ENCODE data around the gene MIX23.
A peak's percentile ranks its signal among the peaks of the same experiment; 100 is the strongest.
"Not testable (repeated sequence)": the region's sequence is repeated elsewhere in the genome, so short reads cannot be mapped to it uniquely, and the experiment has no call there.

Gene MIX23

DNA sequence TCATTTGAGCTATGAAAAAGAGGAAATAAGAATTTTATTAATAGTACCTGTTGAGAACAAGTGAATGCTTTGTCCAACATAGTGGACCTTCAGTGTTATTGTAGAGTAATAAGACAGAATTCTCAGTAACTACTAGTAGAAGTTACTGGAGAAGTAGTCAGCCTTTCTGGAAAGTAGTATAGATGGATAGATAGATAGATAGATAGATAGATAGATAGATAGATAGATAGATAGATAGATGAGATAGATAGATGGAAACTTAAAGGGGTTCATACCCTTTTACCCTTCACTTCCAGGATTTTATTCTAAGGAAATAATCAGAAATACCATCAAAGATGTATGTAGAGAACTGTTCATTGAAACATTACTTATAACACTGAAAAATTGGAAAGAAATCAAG is 6.2 kb upstream of the MIX23 start:
- H3K27ac Mint-ChIP-seq (ENCODE audit: low read depth): no peak overlapping the region
- no peak overlapping the region for H3K4me3 Mint-ChIP-seq
- no peak for DNase-seq (ENCODE audit: low spot score in 2 of 2)
- H3K36me3 Mint-ChIP-seq (ENCODE audit: insufficient read depth): peaks cover 7% of the 10 kb centered on the region
- H3K4me1 Mint-ChIP-seq: peaks cover 19% of the 10 kb centered on the region
- H3K27me3 Mint-ChIP-seq: no peaks in the 10 kb centered on the region
- no peaks in the 10 kb centered on the region for H3K9me3 Mint-ChIP-seq
- no peak for ATAC-seq (replicated peaks; ENCODE audit: extremely low read depth, poor library complexity, severe bottlenecking)

DNA sequence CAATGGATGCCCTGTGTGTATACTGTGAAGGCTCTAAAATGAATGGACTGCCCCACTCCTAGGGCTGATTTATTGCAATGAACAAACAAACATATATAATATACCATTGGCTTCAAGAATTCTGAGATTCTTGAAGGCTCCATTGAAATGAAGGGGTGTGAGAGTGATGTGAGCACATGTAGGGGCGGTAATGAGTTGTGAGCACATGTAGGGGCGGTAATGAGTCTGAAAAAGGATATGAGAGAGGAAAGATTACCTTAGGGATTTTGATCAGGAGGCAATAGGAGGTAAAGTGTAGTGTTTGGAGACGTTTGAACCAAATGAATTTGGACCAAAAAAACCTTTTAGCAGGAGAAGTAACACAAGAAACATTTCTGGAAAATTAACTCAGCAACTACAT is 4.7 kb upstream of the MIX23 start:
- ATAC-seq (replicated peaks; ENCODE audit: extremely low read depth, poor library complexity, severe bottlenecking) (no peak), DNase-seq (ENCODE audit: low spot score in 2 of 2) (no peak)
- Mint-ChIP-seq H3K36me3 (ENCODE audit: insufficient read depth) (peaks cover 9% of the 10 kb centered on the region), H3K4me1 (peaks cover 30% of the 10 kb centered on the region), H3K9me3 (no peaks in the 10 kb centered on the region), H3K27me3 (no peaks in the 10 kb centered on the region), H3K4me3 (no peak overlapping the region), H3K27ac (ENCODE audit: low read depth) (no peak overlapping the region)

DNA sequence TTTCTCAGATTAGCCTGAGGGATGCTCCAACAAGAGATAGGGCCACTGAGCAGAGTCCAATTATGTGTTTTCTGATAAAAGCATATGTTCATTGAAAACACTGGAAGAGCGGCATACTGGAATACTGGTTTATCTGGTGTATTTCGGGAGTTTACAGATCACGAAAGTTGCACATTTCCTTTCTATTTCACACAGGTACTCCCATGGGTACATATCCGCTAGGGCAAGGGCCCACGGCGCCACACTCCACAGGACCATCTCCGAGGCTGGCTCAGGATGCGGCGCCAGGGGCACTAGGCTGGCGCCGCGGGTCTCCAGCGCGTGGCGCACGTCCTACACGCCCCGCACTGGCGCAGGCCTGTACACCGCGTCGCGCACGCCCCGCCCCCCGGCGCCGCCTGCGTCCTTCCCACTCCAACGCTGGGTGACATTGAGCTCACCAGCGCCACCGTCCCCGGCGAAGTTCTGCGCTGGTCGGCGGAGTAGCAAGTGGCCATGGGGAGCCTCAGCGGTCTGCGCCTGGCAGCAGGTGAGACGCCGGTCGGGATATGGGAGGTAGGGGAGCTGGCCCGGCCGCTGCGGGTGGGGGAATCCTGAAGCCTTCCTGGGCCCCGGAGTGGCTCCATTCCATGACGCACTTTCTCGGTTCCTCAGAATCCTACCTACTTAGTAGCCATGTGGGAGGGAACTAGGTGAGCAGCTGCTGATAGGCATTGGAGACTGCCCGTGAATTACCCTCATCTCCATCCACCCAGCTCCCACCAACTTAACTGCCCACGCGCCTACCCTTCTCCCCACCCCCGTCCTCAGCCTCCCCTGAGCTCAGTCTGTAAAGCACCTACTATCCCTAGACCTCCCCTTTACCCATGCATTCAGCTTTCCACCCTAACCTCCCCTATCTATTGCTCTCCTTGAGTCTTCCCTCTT is 1.0 kb upstream of the MIX23 start, which contains the start of gene FAM162A:
Gene FAM162A, plus strand, starts transcription at position 412 of the 927 bp plus-strand sequence. Its CDS starts 84 bp downstream, at position 496.
- H3K27me3 Mint-ChIP-seq: no peaks in the 10 kb centered on the region
- DNase-seq (ENCODE audit: low spot score in 2 of 2): peak; percentile 86 to 90
- H3K36me3 Mint-ChIP-seq (ENCODE audit: insufficient read depth): peaks cover 9% of the 10 kb centered on the region
- H3K4me3 Mint-ChIP-seq: peak within 1 kb of the TSS; percentile 90
- peaks cover 34% of the 10 kb centered on the region for H3K4me1 Mint-ChIP-seq
- ATAC-seq (replicated peaks; ENCODE audit: extremely low read depth, poor library complexity, severe bottlenecking): peak; percentile 98
- peak within 1 kb of the TSS; percentile 84 for H3K27ac Mint-ChIP-seq (ENCODE audit: low read depth)
- H3K9me3 Mint-ChIP-seq: no peaks in the 10 kb centered on the region

DNA sequence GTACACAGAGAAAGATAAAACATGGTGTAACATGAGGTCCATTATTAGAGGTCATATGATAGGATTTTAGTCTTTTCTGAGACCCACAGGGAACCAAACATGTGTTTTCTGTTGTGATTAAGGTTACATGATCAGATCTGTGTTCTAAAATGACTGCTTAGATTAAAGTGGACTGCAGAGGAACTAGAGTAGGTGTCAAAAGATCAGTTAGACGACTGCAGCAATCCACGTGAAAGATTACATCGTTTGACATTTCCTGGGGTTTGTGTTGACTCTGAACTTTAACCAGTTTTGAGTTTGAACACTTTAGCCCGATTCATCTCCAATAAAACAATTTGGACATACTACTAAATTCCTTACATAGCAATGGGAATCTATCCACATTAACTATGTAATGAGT is 5.1 kb downstream of the MIX23 start:
- peaks cover 17% of the 10 kb centered on the region for H3K4me1 Mint-ChIP-seq
- H3K4me3 Mint-ChIP-seq: no peak overlapping the region
- H3K9me3 Mint-ChIP-seq: no peaks in the 10 kb centered on the region
- DNase-seq (ENCODE audit: low spot score in 2 of 2) (no peak), ATAC-seq (replicated peaks; ENCODE audit: extremely low read depth, poor library complexity, severe bottlenecking) (no peak)
- no peak overlapping the region for H3K27ac Mint-ChIP-seq (ENCODE audit: low read depth)
- H3K27me3 Mint-ChIP-seq: no peaks in the 10 kb centered on the region
- H3K36me3 Mint-ChIP-seq (ENCODE audit: insufficient read depth): peaks cover 7% of the 10 kb centered on the region

DNA sequence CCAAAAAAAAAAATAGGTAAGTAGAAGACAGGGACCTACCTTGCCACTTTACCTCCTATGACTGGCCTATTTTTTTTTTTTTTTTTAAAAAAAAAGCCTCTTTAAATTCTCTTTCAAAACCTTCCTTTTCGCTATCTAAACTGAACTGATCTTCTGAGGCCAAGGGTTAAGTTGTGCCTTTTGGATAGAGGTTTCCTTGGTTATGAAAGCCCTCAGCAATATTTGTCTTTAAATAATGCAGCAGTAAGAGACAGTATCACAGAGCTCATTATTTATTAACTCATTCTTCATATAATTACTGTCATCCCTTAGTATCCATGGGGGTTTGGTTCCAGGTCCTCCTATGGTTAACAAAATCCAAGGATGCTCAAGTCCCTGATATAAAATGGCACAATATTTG is 9.0 kb downstream of the MIX23 start:
- H3K27me3 Mint-ChIP-seq: no peaks in the 10 kb centered on the region
- DNase-seq (ENCODE audit: low spot score in 2 of 2) (no peak), ATAC-seq (replicated peaks; ENCODE audit: extremely low read depth, poor library complexity, severe bottlenecking) (no peak)
- H3K9me3 Mint-ChIP-seq: no peaks in the 10 kb centered on the region
- H3K4me3 Mint-ChIP-seq: no peak overlapping the region
- peaks cover 10% of the 10 kb centered on the region for H3K4me1 Mint-ChIP-seq
- H3K36me3 Mint-ChIP-seq (ENCODE audit: insufficient read depth): peaks cover 18% of the 10 kb centered on the region
- no peak overlapping the region for H3K27ac Mint-ChIP-seq (ENCODE audit: low read depth)

DNA sequence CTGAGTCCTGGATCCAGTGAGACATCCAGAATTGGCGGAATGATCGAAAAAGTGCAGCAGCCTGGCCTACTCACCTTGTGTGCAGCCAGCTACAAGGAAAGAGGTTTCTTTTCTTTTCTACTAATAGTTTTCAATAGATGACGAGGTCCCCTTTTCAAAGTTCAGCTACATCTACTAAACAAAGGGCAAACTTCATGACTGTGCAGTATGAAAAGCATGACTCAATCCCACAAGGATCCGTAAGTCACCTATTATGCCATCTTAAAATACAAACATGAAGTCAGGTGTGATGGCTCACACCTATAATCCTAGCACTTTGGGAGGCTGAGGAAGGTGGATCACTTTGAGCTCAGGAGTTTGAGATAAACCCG is 16.7 kb downstream of the MIX23 start:
- no peaks in the 10 kb centered on the region for H3K4me1 Mint-ChIP-seq
- ATAC-seq (replicated peaks; ENCODE audit: extremely low read depth, poor library complexity, severe bottlenecking): no peak
- H3K9me3 Mint-ChIP-seq: no peaks in the 10 kb centered on the region

DNA sequence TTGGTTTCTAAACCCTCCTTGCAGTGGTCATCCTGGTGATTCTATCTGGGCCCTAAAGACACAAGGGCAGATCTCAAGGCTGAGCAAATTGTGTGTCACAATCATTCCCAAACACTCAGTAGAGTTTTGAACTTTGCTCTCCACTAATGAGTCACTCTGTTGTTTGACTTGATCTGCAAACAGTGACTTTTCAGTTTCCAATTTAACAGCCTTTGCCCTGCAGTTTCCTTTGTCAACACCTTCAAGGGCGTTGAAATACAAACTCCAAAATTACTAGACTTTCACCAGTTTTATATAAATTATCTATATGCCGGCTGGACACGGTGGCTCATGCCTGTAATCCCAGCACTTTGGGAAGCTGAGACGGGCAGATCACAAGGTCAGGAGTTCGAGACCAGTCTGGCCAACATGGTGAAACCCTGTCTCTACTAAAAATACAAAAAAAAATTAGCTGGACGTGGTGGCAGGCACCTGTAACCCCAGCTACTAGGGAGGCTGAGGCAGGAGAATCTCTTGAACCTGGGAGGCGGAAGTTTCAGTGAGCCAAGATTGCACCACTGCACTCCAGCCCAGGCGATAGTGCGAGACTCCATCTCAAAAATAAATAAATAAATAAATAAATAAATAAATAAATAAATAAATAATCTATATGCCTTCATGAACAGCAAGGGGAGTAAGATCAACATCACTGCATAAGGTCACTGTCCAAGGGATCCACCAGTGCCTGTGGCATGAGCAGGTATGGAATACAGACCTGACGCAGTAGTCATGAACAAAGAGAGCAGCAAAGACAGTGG is 17.3 kb downstream of the MIX23 start:
- peaks cover 18% of the 10 kb centered on the region for H3K36me3 Mint-ChIP-seq (ENCODE audit: insufficient read depth)
- H3K27me3 Mint-ChIP-seq; H3K4me3 Mint-ChIP-seq; H3K27ac Mint-ChIP-seq (ENCODE audit: low read depth); H3K4me1 Mint-ChIP-seq; H3K9me3 Mint-ChIP-seq; DNase-seq (ENCODE audit: low spot score in 2 of 2); ATAC-seq (replicated peaks; ENCODE audit: extremely low read depth, poor library complexity, severe bottlenecking): not testable (repeated sequence)

More for the DNA sequence above, 16.7 kb downstream of the MIX23 start:
- Mint-ChIP-seq H3K27me3 (no peaks in the 10 kb centered on the region), H3K27ac (ENCODE audit: low read depth) (no peak overlapping the region), H3K36me3 (ENCODE audit: insufficient read depth) (peaks cover 20% of the 10 kb centered on the region), H3K4me3 (no peak overlapping the region)
- no peak for DNase-seq (ENCODE audit: low spot score in 2 of 2)

DNA sequence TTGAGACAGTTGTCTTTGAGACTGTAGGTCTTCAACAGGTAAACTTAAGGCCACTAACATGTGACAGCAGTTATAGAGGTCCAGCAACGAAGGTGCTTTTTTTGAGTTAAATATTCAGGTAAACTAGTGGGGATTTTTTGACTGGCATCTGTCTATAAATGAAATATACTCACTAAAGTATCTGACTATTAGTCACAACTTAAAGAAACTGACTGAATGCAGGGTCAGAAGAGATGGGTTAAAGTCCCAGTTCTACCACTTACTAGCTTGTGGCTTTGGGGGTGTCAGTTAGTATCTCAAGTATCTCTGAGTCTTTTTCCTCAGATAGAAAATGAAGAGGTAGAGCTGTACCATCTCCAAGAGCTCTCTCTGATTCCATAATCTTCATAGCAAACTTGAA is 18.0 kb downstream of the MIX23 start:
- H3K4me1 Mint-ChIP-seq: no peaks in the 10 kb centered on the region
- ATAC-seq (replicated peaks; ENCODE audit: extremely low read depth, poor library complexity, severe bottlenecking) (no peak), DNase-seq (ENCODE audit: low spot score in 2 of 2) (no peak)
- H3K36me3 Mint-ChIP-seq (ENCODE audit: insufficient read depth): peaks cover 17% of the 10 kb centered on the region
- no peak overlapping the region for H3K4me3 Mint-ChIP-seq
- H3K9me3 Mint-ChIP-seq: no peaks in the 10 kb centered on the region
- no peak overlapping the region for H3K27ac Mint-ChIP-seq (ENCODE audit: low read depth)
- no peaks in the 10 kb centered on the region for H3K27me3 Mint-ChIP-seq

DNA sequence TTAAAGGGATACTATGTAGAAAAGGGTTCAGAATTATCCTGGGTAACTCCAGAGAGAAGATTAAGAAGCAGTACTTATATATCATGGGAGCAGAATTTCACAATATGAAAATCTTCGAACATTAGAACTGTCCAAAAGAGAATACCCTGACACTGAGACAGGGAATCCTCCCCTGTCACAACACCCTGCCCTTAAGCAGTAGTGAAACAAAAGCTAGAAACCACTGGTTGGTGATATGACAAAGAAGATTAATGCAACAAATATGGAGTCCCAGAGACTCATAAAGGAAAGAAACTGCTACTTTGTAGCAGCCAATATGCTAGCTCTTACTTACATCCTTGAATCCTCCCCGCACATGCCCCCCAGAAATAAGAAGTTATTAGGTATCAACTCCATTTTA is 18.5 kb downstream of the MIX23 start:
- Mint-ChIP-seq H3K4me3 (no peak overlapping the region), H3K27ac (ENCODE audit: low read depth) (no peak overlapping the region), H3K27me3 (no peaks in the 10 kb centered on the region), H3K36me3 (ENCODE audit: insufficient read depth) (peaks cover 16% of the 10 kb centered on the region), H3K4me1 (no peaks in the 10 kb centered on the region), H3K9me3 (no peaks in the 10 kb centered on the region)
- ATAC-seq (replicated peaks; ENCODE audit: extremely low read depth, poor library complexity, severe bottlenecking) (no peak), DNase-seq (ENCODE audit: low spot score in 2 of 2) (no peak)

DNA sequence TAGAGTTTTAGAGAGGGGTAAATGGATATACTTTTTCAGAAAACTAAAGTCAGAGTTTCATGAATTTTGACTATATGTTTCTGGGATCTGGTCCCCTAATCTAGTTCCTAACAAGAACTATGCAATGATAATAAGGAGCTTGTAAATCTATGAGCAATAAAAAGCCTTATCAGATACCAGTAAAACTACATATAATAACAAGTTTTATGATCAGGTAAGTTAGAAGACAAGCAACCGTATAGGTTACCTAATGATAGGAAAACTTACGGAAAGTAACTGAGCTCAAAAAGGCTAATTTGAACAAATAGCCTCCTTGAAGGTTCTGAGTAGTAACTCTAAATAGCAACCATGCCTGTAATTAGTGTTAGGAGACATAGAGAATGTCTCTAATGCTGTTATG is 21.0 kb downstream of the MIX23 start:
- H3K4me1 Mint-ChIP-seq: no peaks in the 10 kb centered on the region
- no peak overlapping the region for H3K4me3 Mint-ChIP-seq

DNA sequence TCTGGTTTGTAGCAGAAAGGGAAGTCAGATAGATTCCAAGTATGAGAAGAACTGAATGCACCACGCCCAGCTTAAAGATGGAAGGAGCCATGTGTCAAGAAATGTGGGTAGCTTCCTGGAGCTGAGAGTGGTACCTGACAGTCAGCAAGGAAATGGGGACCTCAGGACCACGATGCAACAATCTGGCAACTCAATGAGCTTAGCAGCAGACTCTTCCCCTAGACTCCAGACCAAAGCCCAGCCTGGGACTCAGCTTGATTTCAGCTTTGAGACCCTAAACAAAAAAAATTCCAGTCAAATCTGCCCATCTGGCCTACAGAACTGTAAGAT is 24.4 kb downstream of the MIX23 start:
- Mint-ChIP-seq H3K36me3 (ENCODE audit: insufficient read depth) (peaks cover 14% of the 10 kb centered on the region), H3K4me1 (no peaks in the 10 kb centered on the region), H3K27me3 (no peaks in the 10 kb centered on the region), H3K9me3 (no peaks in the 10 kb centered on the region), H3K4me3 (no peak overlapping the region), H3K27ac (ENCODE audit: low read depth) (no peak overlapping the region)
- no peak for DNase-seq (ENCODE audit: low spot score in 2 of 2)
- no peak for ATAC-seq (replicated peaks; ENCODE audit: extremely low read depth, poor library complexity, severe bottlenecking)

More for the DNA sequence above, 21.0 kb downstream of the MIX23 start:
- DNase-seq (ENCODE audit: low spot score in 2 of 2) (no peak), ATAC-seq (replicated peaks; ENCODE audit: extremely low read depth, poor library complexity, severe bottlenecking) (no peak)
- no peak overlapping the region for H3K27ac Mint-ChIP-seq (ENCODE audit: low read depth)
- H3K9me3 Mint-ChIP-seq: no peaks in the 10 kb centered on the region
- H3K27me3 Mint-ChIP-seq: no peaks in the 10 kb centered on the region
- H3K36me3 Mint-ChIP-seq (ENCODE audit: insufficient read depth): peaks cover 17% of the 10 kb centered on the region

DNA sequence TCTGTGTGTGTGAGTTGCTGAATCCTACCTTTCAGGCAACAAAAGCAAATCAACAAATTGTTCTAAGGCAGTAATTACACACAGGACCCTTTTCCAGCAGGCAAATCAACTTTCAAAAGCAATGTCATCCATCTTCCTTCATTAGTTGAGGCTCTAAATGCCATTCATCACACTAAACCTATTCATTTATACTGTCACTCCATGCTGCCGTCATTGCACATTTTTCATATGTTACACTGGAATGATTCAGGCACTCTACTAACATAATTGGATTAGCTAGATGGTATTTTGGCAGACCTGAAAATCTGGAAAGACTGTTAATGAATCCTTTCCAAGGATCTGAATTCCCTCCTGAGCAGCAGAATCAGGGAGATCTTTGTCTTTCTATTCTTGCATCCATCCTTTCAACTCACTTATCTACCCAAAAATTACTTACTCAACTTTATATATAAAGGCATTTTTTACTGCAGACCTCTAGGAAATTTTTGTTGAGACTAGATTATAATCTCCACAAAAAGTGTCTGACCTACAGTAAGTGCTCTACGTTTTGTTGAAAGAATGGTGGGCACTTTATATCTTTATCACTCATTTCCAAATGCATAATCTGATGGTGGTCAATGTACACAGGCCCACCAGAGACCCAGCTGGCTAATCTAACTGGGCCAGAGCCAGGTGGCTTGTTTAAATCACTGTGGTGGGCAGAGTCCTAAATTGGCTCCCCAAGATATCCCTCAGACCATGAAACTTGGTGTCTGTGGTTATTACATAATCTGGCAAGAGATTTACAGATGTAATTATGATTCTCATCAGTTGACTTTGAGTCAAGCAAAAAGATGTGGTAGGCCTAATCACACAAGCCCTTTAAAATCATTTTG is 25.0 kb downstream of the MIX23 start:
- no peak overlapping the region for H3K4me3 Mint-ChIP-seq
- H3K4me1 Mint-ChIP-seq: no peaks in the 10 kb centered on the region
- no peaks in the 10 kb centered on the region for H3K9me3 Mint-ChIP-seq
- no peak overlapping the region for H3K27ac Mint-ChIP-seq (ENCODE audit: low read depth)
- H3K36me3 Mint-ChIP-seq (ENCODE audit: insufficient read depth): peaks cover 14% of the 10 kb centered on the region
- DNase-seq (ENCODE audit: low spot score in 2 of 2): no peak
- no peak for ATAC-seq (replicated peaks; ENCODE audit: extremely low read depth, poor library complexity, severe bottlenecking)
- no peaks in the 10 kb centered on the region for H3K27me3 Mint-ChIP-seq

Data from central memory CD8-positive, alpha-beta T cell (primary cell).